SK-N-SH treated with all-trans-retinoic acid at 6 μM for 48 hours (cell line): ENCODE data around the gene RNU1-2.

Experiments
- ATAC-seq: fragments of 200-7000 bp; cut with Tn5 transposase; 3 replicates; pipeline ENCODE4 v1.9.1; 2020; ENCODE audit warnings: mild to moderate bottlenecking, moderate library complexity
- ARNTL ChIP-seq: fragments of 450-650 bp; formaldehyde crosslinking; IDR thresholded peaks from 2 replicates; pipeline ENCODE4 v1.5.0; 2020; ENCODE audit warnings: low read depth, mild to moderate bottlenecking, moderate library complexity, borderline replicate concordance
- BACH2 ChIP-seq: fragments of 250-450 bp; sonication (Bioruptor Pico); IDR thresholded peaks from 2 replicates; pipeline ENCODE4 v1.9.0; 2021; ENCODE audit warnings: mild to moderate bottlenecking, borderline replicate concordance
- CSDC2 ChIP-seq: fragments of 250-450 bp; sonication (Bioruptor Pico); IDR thresholded peaks from 2 replicates; pipeline ENCODE4 v1.5.0; 2020; ENCODE audit warnings: mild to moderate bottlenecking, moderate library complexity
- ESRRG ChIP-seq: fragments of 250-450 bp; sonication (Bioruptor Pico); IDR thresholded peaks from 2 replicates; pipeline ENCODE4 v1.6.1; 2021; ENCODE audit warnings: mild to moderate bottlenecking
- GLIS3 ChIP-seq: fragments of 250-450 bp; sonication (Bioruptor Pico); IDR thresholded peaks from 2 replicates; pipeline ENCODE4 v1.5.0; 2020; ENCODE audit warnings: mild to moderate bottlenecking, moderate library complexity
- ISL1 ChIP-seq: fragments of 250-450 bp; sonication (Bioruptor Pico); IDR thresholded peaks from 2 replicates; pipeline ENCODE4 v2.1.2; 2022; ENCODE audit warnings: mild to moderate bottlenecking, moderate library complexity
- OSR1 ChIP-seq: fragments of 250-450 bp; sonication (Bioruptor Pico); IDR thresholded peaks from 2 replicates; pipeline ENCODE4 v1.8.0; 2022; ENCODE audit warnings: moderate library complexity, mild to moderate bottlenecking, inconsistent platforms
- PATZ1 ChIP-seq: fragments of 250-450 bp; sonication (Bioruptor Pico); IDR thresholded peaks from 2 replicates; pipeline ENCODE4 v1.8.0; 2020; ENCODE audit warnings: mild to moderate bottlenecking, moderate library complexity, borderline replicate concordance
- POU6F1 ChIP-seq: fragments of 250-450 bp; sonication (Bioruptor Pico); IDR thresholded peaks from 2 replicates; pipeline ENCODE4 v1.8.0; 2021; ENCODE audit warnings: low read depth, mild to moderate bottlenecking, moderate library complexity, borderline replicate concordance
- PPARA ChIP-seq: fragments of 250-450 bp; sonication (Bioruptor Pico); IDR thresholded peaks from 2 replicates; pipeline ENCODE4 v1.5.0; 2020; ENCODE audit warnings: mild to moderate bottlenecking, borderline replicate concordance
- RARB ChIP-seq: fragments of 250-450 bp; sonication (Bioruptor Pico); IDR thresholded peaks from 2 replicates; pipeline ENCODE4 v1.8.0; 2021; ENCODE audit warnings: mild to moderate bottlenecking, moderate library complexity
- SNAI2 ChIP-seq: fragments of 250-450 bp; sonication (Bioruptor Pico); IDR thresholded peaks from 2 replicates; pipeline ENCODE4 v1.5.0; 2020; ENCODE audit warnings: mild to moderate bottlenecking, moderate library complexity
- TCF4 ChIP-seq: fragments of 250-450 bp; sonication (Bioruptor Pico); IDR thresholded peaks from 2 replicates; pipeline ENCODE4 v1.8.0; 2021; ENCODE audit warnings: mild to moderate bottlenecking, moderate library complexity, borderline replicate concordance
- TOX ChIP-seq: fragments of 250-450 bp; sonication (Bioruptor Pico); IDR thresholded peaks from 2 replicates; pipeline ENCODE4 v1.8.0; 2021; ENCODE audit warnings: mild to moderate bottlenecking, moderate library complexity, borderline replicate concordance
- ZC3H10 ChIP-seq: fragments of 250-450 bp; sonication (Bioruptor Pico); IDR thresholded peaks from 2 replicates; pipeline ENCODE4 v1.5.1; 2021; ENCODE audit warnings: mild to moderate bottlenecking, moderate library complexity
- ZFP3 ChIP-seq: fragments of 250-450 bp; sonication (Bioruptor Pico); IDR thresholded peaks from 2 replicates; pipeline ENCODE4 v1.5.0; 2020; ENCODE audit warnings: mild to moderate bottlenecking, moderate library complexity
- ZFP30 ChIP-seq: fragments of 450-650 bp; formaldehyde crosslinking; IDR thresholded peaks from 2 replicates; pipeline ENCODE4 v1.5.0; 2022; ENCODE audit warnings: mild to moderate bottlenecking, moderate library complexity
- ZNF565 ChIP-seq: fragments of 450-650 bp; formaldehyde crosslinking; conservative IDR thresholded peaks from 2 replicates; pipeline ENCODE4 v1.5.0; 2020; ENCODE audit warnings: low read depth, mild to moderate bottlenecking, moderate library complexity
- ZNF70 ChIP-seq: fragments of 450-650 bp; formaldehyde crosslinking; IDR thresholded peaks from 2 replicates; pipeline ENCODE4 v1.5.0; 2020; ENCODE audit warnings: mild to moderate bottlenecking, moderate library complexity
- ZNF8 ChIP-seq: fragments of 450-650 bp; formaldehyde crosslinking; IDR thresholded peaks from 2 replicates; pipeline ENCODE4 v1.5.0; 2020; ENCODE audit warnings: mild to moderate bottlenecking, moderate library complexity
- TF ChIP-seq, protein P1 (sequence below): fragments of 250-450 bp; sonication (Bioruptor Pico); IDR thresholded peaks from 2 replicates; pipeline ENCODE4 v1.5.1; 2020; ENCODE audit warnings: low read depth, mild to moderate bottlenecking, moderate library complexity

RNU1-2 gene

DNA sequence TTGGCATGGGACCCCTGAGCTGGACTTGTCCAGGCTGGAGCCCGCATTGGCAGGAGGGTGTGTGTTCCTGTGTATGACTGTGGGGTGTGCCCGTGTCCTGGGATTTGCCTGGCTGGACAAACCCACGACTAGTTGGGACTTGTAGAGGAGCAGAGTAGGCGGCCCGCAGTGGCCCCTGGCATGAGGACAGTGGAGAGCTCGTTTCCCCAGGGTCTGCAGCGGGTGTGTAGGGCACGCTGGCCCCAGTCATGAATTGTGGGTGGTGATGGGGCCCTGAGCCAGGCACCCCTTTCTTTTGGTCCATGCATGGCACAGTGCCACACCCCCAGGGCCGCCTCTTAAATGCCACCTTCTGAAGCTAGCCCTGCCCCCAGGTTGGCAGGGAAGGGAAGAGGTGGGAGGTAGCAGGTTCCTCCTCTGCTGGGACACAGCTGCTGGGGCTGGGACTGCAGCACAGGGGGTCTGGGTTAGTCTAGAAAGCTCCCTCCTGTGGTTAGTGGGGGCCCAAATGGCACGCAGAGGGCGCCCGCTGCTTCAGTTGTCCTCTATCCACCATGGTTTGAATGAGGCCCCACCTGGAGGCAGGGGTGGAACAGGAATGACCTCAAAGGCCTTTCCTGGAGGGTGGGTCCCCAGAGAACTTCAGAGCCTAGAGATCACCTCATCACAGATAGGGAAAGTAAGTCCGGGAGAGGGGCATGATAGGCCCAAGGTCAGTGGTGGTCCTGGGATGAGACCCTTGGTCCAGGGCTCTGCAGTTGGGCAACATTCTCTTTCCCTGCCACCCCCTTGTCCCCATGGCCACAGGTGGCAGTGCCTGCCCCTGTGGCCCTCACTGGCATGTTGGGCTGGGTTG lies 30.1 kb downstream of the RNU1-2 start:
- no peak for ATAC-seq

DNA sequence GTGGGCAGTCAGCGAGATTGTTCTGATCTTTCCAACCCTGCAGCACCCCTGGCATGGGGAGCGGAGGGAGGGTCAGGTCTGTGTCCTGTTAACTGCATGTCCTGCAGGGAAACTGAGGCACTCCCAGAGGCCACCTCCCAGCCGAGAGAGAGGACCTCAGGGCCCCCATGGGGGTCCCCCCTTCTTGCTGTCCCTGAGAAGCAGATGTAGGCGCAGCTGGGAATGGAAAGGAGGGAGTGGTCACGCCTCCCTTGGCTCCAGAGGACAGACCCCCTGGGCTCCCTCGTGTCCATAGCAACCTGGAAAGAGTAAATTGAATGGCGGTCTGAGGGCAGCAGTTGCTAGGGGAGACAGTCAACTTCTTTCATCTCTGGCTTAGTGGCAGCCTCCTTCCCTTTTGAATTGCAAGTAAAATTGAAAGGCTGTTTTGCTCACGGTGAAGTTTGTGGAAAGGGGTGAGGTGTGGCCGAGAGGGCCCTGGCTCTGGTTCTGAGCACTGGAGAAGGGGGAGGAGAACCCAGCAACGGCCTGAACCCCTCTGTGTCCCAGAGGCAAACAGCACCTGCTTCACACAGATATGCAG lies 30.8 kb downstream of the RNU1-2 start:
- no peak for ATAC-seq
- TF ChIP-seq ZFP30 (CRISPR knock-in tag) (no peak), GLIS3 (no peak), ISL1 (CRISPR knock-in tag) (no peak), BACH2 (CRISPR knock-in tag) (no peak), TOX (CRISPR knock-in tag) (no peak), TCF4 (CRISPR knock-in tag) (no peak), ESRRG (CRISPR knock-in tag) (no peak), SNAI2 (CRISPR knock-in tag) (no peak), POU6F1 (CRISPR knock-in tag) (no peak), ZFP3 (no peak), PPARA (CRISPR knock-in tag) (no peak)
- TF ChIP-seq, protein P1, sequence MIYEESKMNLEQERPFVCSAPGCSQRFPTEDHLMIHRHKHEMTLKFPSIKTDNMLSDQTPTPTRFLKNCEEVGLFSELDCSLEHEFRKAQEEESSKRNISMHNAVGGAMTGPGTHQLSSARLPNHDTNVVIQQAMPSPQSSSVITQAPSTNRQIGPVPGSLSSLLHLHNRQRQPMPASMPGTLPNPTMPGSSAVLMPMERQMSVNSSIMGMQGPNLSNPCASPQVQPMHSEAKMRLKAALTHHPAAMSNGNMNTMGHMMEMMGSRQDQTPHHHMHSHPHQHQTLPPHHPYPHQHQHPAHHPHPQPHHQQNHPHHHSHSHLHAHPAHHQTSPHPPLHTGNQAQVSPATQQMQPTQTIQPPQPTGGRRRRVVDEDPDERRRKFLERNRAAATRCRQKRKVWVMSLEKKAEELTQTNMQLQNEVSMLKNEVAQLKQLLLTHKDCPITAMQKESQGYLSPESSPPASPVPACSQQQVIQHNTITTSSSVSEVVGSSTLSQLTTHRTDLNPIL (CRISPR knock-in tag), result no peak

More for the DNA sequence above, 30.1 kb downstream of the RNU1-2 start:
- TF ChIP-seq RARB, result no peak
- TF ChIP-seq TOX (CRISPR knock-in tag), result no peak
- TF ChIP-seq ZNF565 (CRISPR knock-in tag), result no peak
- no peak for TF ChIP-seq OSR1 (CRISPR knock-in tag)
- no peak for TF ChIP-seq PPARA (CRISPR knock-in tag)
- no peak for TF ChIP-seq PATZ1 (CRISPR knock-in tag)
- no peak for TF ChIP-seq CSDC2 (CRISPR knock-in tag)
- TF ChIP-seq ARNTL (CRISPR knock-in tag), result no peak
- no peak for TF ChIP-seq ZNF70 (CRISPR knock-in tag)
- no peak for TF ChIP-seq ESRRG (CRISPR knock-in tag)
- no peak for TF ChIP-seq GLIS3
- TF ChIP-seq, protein P1 (CRISPR knock-in tag), result no peak
- no peak for TF ChIP-seq BACH2 (CRISPR knock-in tag)
- TF ChIP-seq ZC3H10 (CRISPR knock-in tag), result no peak
- TF ChIP-seq, all 23 proteins: peak for 0

DNA sequence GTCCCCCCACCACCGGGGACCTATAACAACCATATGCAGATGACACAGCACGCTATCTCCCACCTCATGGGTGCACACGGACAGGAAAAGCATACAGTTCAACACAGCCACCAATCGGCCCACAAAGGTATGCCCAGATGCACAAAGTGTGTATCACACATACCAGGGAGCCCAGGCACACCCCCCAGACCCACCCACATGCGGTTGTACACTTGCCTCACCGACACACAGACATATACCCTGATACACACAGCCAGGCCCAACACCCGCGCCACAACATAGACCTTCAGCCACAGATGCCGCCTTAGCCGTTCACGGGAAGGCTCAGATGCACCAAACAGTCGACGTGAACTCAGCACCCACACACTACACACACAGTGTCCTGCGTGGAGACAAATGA lies 31.5 kb downstream of the RNU1-2 start:
- no peak for ATAC-seq
- no peak for TF ChIP-seq ESRRG (CRISPR knock-in tag)
- TF ChIP-seq, protein P1 (CRISPR knock-in tag), result no peak
- TF ChIP-seq GLIS3, result no peak
- no peak for TF ChIP-seq ZNF8 (CRISPR knock-in tag)
- no peak for TF ChIP-seq TCF4 (CRISPR knock-in tag)
- no peak for TF ChIP-seq CSDC2 (CRISPR knock-in tag)
- no peak for TF ChIP-seq TOX (CRISPR knock-in tag)
